AG10803 (cell line): ENCODE measurements around the gene SIK3.

Source experiments
- DNase-seq: peaks from one replicate; pipeline ENCODE4 v3.0.0; 2010; ENCODE audit warnings: low read depth
- H3K4me3 ChIP-seq: 2 replicates; pipeline ENCODE4 v1.5.1; 2011; ENCODE audit warnings: mild to moderate bottlenecking, low read length, control low read depth
- CTCF ChIP-seq: conservative IDR thresholded peaks from 2 replicates; pipeline ENCODE4 v1.5.1; 2011; ENCODE audit warnings: mild to moderate bottlenecking, low read length, control low read depth, inconsistent platforms

SIK3 gene

GRCh38 chr11:116873381-116873780 lies 224.8 kb downstream of the SIK3 start:
- no peak overlapping the region for H3K4me3 ChIP-seq
- no peak for DNase-seq
- TF ChIP-seq CTCF, result no peak

- TF ChIP-seq CTCF, result no peak
- DNase-seq, result peak; percentile 96
- no peak overlapping the region for H3K4me3 ChIP-seq
Measured at GRCh38 chr11:116871248-116871647, 227.0 kb downstream of the SIK3 start.

- TF ChIP-seq CTCF, result no peak
- DNase-seq, result no peak
- H3K4me3 ChIP-seq, result no peak overlapping the region
Measured at GRCh38 chr11:116870054-116870453, 228.2 kb downstream of the SIK3 start.

- no peak for DNase-seq
- no peak for TF ChIP-seq CTCF
- no peak overlapping the region for H3K4me3 ChIP-seq
Measured at GRCh38 chr11:116869610-116870009, 228.6 kb downstream of the SIK3 start.

GRCh38 chr11:116868066-116868465 lies 230.2 kb downstream of the SIK3 start:
- TF ChIP-seq CTCF, result no peak
- no peak overlapping the region for H3K4me3 ChIP-seq
- DNase-seq, result no peak

GRCh38 chr11:116867619-116868018 lies 230.6 kb downstream of the SIK3 start:
- no peak overlapping the region for H3K4me3 ChIP-seq
- no peak for DNase-seq
- no peak for TF ChIP-seq CTCF

- H3K4me3 ChIP-seq, result no peak overlapping the region
- peak; percentile 76 for DNase-seq
- no peak for TF ChIP-seq CTCF
Measured at GRCh38 chr11:116866804-116867455, 231.3 kb downstream of the SIK3 start.
